SJCRH30 (cell line): Measurements from ENCODE around the gene CD47. TPM values are rescaled to one million over a fixed set of nuclear protein-coding genes. Genes with fewer than 3 reads are reported as not detected.

Source experiments
- total RNA-seq: library from RNA; depleted of rRNA; stranded (reverse); fragments of >200 nt; shearing (Covaris generic); gene quantifications from 2 replicates; pipeline ENCODE4 v1.2.3, GENCODE V29; 2014; rRNA removed

Gene CD47
- total RNA-seq, 1 experiment from 2014 or later: 30.7 TPM

Other genes starting within 250 kb of the CD47 start
- 25.6 and 26.8 TPM in 2 replicates for gene IFT57, start 131.4 kb upstream of the CD47 start, total RNA-seq
- not detected in 2 replicates for gene HHLA2, start 205.5 kb upstream of the CD47 start, total RNA-seq